Measurements from ENCODE around the gene CLDN3. TPM values are rescaled to one million over a fixed set of nuclear protein-coding genes. Genes with fewer than 3 reads are reported as not detected.

The CLDN3 gene
- total and polyA plus RNA-seq, 10 of the 15 experiments (the other 5 are each of a cell fraction or from before 2014, with no cell fraction given): 0.05 TPM; not detected in 9

DNA sequence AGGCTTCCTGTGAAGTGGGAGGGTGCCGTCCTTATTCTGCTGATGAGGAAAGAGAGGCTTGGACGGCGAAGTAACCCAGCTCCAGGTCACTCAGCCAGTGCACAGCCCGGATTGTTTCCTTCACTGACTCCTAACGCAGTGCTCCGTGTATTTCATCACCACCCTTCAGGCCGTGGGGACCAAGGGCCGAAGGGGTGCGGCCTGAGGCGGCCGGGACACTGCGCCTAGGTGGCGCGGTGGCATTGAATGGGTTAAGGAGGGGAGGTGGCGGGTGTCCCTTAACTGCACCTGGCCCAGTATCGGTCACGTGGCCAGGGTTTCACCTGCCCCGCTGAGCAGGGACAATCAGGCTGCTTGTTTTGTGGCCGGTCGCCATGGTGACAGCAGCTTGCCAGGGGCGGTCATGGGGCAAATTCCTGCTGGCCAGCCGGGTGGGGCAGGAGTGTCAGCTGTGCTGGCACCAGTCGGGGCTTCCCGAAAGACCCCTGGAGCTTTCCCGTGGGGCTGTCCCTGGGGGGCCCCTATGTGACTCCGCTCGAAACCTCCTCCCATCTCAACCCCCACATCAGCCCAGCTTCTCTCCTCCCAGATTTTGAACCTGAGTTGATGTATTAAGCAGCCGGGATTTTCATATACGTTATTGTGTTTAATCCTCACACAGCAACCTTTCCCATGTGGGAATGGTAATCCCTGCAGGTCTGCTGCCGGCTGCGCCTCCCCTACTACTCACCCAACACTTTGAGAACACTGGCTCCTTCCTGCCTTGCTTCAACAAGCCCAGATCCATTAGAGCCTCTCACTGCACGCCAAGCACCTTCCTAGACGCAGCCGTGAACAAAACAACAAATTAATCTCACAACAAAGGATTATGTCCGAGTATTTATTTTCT lies 27.1 kb downstream of the CLDN3 start (continued):
- TF ChIP-seq, protein P1, sequence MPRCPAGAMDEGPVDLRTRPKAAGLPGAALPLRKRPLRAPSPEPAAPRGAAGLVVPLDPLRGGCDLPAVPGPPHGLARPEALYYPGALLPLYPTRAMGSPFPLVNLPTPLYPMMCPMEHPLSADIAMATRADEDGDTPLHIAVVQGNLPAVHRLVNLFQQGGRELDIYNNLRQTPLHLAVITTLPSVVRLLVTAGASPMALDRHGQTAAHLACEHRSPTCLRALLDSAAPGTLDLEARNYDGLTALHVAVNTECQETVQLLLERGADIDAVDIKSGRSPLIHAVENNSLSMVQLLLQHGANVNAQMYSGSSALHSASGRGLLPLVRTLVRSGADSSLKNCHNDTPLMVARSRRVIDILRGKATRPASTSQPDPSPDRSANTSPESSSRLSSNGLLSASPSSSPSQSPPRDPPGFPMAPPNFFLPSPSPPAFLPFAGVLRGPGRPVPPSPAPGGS (IDR thresholded peaks at IDR 0.05; ENCODE audit: borderline replicate concordance, insufficient read depth, low read depth, low read length, poor library complexity, severe bottlenecking): no peak
- TF ChIP-seq MXI1 (IDR thresholded peaks at IDR 0.05; ENCODE audit: low read depth, low read length) (0 out of 2 replicates have a peak, but pooled peaks have one; percentile 40), SMAD5 (IDR thresholded peaks at IDR 0.05; ENCODE audit: low read depth) (no peak), SREBF2 (IDR thresholded peaks at IDR 0.05; ENCODE audit: low read length) (no peak), FOXK2 (IDR thresholded peaks at IDR 0.05) (no peak), NFIC (IDR thresholded peaks at IDR 0.05; ENCODE audit: low read depth, low read length) (no peak), EP300 (IDR thresholded peaks at IDR 0.05; ENCODE audit: borderline replicate concordance in 1 of 2, control insufficient read depth in 1 of 2, low read depth in 2 of 2, low read length in 2 of 2) (peak in 1 of 2 experiments; percentile 36; a peak in 1 of 4 replicates), RBBP5 (conservative IDR thresholded peaks at IDR 0.05) (no peak), KAT2A (conservative IDR thresholded peaks at IDR 0.05; ENCODE audit: control insufficient read depth, low read depth, low read length) (no peak), ZSCAN29 (IDR thresholded peaks at IDR 0.05) (no peak), POU2F2 (IDR thresholded peaks at IDR 0.05; ENCODE audit: borderline replicate concordance, low read depth, low read length) (no peak), TAF1 (IDR thresholded peaks at IDR 0.05; ENCODE audit: borderline replicate concordance, low read depth, low read length) (no peak)
- TF ChIP-seq, protein P2, sequence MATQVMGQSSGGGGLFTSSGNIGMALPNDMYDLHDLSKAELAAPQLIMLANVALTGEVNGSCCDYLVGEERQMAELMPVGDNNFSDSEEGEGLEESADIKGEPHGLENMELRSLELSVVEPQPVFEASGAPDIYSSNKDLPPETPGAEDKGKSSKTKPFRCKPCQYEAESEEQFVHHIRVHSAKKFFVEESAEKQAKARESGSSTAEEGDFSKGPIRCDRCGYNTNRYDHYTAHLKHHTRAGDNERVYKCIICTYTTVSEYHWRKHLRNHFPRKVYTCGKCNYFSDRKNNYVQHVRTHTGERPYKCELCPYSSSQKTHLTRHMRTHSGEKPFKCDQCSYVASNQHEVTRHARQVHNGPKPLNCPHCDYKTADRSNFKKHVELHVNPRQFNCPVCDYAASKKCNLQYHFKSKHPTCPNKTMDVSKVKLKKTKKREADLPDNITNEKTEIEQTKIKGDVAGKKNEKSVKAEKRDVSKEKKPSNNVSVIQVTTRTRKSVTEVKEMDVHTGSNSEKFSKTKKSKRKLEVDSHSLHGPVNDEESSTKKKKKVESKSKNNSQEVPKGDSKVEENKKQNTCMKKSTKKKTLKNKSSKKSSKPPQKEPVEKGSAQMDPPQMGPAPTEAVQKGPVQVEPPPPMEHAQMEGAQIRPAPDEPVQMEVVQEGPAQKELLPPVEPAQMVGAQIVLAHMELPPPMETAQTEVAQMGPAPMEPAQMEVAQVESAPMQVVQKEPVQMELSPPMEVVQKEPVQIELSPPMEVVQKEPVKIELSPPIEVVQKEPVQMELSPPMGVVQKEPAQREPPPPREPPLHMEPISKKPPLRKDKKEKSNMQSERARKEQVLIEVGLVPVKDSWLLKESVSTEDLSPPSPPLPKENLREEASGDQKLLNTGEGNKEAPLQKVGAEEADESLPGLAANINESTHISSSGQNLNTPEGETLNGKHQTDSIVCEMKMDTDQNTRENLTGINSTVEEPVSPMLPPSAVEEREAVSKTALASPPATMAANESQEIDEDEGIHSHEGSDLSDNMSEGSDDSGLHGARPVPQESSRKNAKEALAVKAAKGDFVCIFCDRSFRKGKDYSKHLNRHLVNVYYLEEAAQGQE (IDR thresholded peaks at IDR 0.05; ENCODE audit: low read depth, low read length): no peak
- TF ChIP-seq, protein P3, sequence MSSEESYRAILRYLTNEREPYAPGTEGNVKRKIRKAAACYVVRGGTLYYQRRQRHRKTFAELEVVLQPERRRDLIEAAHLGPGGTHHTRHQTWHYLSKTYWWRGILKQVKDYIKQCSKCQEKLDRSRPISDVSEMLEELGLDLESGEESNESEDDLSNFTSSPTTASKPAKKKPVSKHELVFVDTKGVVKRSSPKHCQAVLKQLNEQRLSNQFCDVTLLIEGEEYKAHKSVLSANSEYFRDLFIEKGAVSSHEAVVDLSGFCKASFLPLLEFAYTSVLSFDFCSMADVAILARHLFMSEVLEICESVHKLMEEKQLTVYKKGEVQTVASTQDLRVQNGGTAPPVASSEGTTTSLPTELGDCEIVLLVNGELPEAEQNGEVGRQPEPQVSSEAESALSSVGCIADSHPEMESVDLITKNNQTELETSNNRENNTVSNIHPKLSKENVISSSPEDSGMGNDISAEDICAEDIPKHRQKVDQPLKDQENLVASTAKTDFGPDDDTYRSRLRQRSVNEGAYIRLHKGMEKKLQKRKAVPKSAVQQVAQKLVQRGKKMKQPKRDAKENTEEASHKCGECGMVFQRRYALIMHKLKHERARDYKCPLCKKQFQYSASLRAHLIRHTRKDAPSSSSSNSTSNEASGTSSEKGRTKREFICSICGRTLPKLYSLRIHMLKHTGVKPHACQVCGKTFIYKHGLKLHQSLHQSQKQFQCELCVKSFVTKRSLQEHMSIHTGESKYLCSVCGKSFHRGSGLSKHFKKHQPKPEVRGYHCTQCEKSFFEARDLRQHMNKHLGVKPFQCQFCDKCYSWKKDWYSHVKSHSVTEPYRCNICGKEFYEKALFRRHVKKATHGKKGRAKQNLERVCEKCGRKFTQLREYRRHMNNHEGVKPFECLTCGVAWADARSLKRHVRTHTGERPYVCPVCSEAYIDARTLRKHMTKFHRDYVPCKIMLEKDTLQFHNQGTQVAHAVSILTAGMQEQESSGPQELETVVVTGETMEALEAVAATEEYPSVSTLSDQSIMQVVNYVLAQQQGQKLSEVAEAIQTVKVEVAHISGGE (CRISPR knock-in tag; IDR thresholded peaks at IDR 0.05): no peak
- TF ChIP-seq, protein P4, sequence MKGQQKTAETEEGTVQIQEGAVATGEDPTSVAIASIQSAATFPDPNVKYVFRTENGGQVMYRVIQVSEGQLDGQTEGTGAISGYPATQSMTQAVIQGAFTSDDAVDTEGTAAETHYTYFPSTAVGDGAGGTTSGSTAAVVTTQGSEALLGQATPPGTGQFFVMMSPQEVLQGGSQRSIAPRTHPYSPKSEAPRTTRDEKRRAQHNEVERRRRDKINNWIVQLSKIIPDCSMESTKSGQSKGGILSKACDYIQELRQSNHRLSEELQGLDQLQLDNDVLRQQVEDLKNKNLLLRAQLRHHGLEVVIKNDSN (IDR thresholded peaks at IDR 0.05; ENCODE audit: borderline replicate concordance, extremely low read length, insufficient read depth, low read depth, low read length): peak; percentile 83
- TF ChIP-seq, protein P5, sequence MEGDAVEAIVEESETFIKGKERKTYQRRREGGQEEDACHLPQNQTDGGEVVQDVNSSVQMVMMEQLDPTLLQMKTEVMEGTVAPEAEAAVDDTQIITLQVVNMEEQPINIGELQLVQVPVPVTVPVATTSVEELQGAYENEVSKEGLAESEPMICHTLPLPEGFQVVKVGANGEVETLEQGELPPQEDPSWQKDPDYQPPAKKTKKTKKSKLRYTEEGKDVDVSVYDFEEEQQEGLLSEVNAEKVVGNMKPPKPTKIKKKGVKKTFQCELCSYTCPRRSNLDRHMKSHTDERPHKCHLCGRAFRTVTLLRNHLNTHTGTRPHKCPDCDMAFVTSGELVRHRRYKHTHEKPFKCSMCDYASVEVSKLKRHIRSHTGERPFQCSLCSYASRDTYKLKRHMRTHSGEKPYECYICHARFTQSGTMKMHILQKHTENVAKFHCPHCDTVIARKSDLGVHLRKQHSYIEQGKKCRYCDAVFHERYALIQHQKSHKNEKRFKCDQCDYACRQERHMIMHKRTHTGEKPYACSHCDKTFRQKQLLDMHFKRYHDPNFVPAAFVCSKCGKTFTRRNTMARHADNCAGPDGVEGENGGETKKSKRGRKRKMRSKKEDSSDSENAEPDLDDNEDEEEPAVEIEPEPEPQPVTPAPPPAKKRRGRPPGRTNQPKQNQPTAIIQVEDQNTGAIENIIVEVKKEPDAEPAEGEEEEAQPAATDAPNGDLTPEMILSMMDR (IDR thresholded peaks at IDR 0.05 in 2 of 3, conservative IDR thresholded peaks at IDR 0.05 in 1 of 3; ENCODE audit: control insufficient read depth in 2 of 3, extremely low read depth in 1 of 3, insufficient read depth in 1 of 3, low read depth in 3 of 3, low read length in 3 of 3): peak in 1 of 3 experiments; percentile 14; a peak in 1 of 6 replicates

Data from GM12878 (cell line).